CD4-positive, alpha-beta T cell treated with Interferon alpha-2 for 1 hour (primary cell): Measurements from ENCODE around the gene RHBDF1.
"Not testable (repeated sequence)": the region's sequence is repeated elsewhere in the genome, so short reads cannot be mapped to it uniquely, and the experiment has no call there.

Source experiments
- DNase-seq, 2 donors: peaks; one replicate each; pipeline ENCODE4 v3.0.0-alpha.2; 2020 to 2022

Gene RHBDF1

GRCh38 chr16:58491-59439 is 13.7 kb downstream of the RHBDF1 start:
- no peak for DNase-seq

- DNase-seq: no peak
Measured at GRCh38 chr16:57711-58110, 14.7 kb downstream of the RHBDF1 start.

GRCh38 chr16:56231-56927 is 16.1 kb downstream of the RHBDF1 start:
- no peak for DNase-seq

- DNase-seq: no peak
Measured at GRCh38 chr16:55571-56136, 16.8 kb downstream of the RHBDF1 start.

GRCh38 chr16:54237-54581 is 18.2 kb downstream of the RHBDF1 start:
- DNase-seq: no peak

GRCh38 chr16:53346-54236 is 18.8 kb downstream of the RHBDF1 start, which contains the start of the genes POLR3K and SNRNP25:
POLR3K (minus strand) TSS chr16:53608; CDS start chr16:53586, 22 bp downstream.
SNRNP25 (plus strand) TSS chr16:53828; CDS start chr16:54017, 189 bp downstream.
- peak; percentile 98 for DNase-seq

- no peak for DNase-seq
Measured at GRCh38 chr16:50769-51591, 21.5 kb downstream of the RHBDF1 start.

- no peak for DNase-seq
Measured at GRCh38 chr16:47234-47633, 25.2 kb downstream of the RHBDF1 start.

- DNase-seq: not testable (repeated sequence)
Measured at GRCh38 chr16:46510-46909, 25.9 kb downstream of the RHBDF1 start.

GRCh38 chr16:45454-45853 is 27.0 kb downstream of the RHBDF1 start:
- no peak for DNase-seq

GRCh38 chr16:44655-45054 is 27.8 kb downstream of the RHBDF1 start:
- DNase-seq: no peak

GRCh38 chr16:43294-43693 is 29.1 kb downstream of the RHBDF1 start:
- no peak for DNase-seq

- DNase-seq: no peak
Measured at GRCh38 chr16:42691-43090, 29.7 kb downstream of the RHBDF1 start.

GRCh38 chr16:42069-42457 is 30.4 kb downstream of the RHBDF1 start:
- no peak for DNase-seq

GRCh38 chr16:41439-42068 is 30.9 kb downstream of the RHBDF1 start:
- DNase-seq: no peak

GRCh38 chr16:38941-39892 is 33.2 kb downstream of the RHBDF1 start:
- DNase-seq: peak; percentile 67 to 75

- DNase-seq: not testable (repeated sequence)
Measured at GRCh38 chr16:38206-38605, 34.2 kb downstream of the RHBDF1 start.

GRCh38 chr16:37511-37910 is 34.9 kb downstream of the RHBDF1 start:
- peak in 1 of 2 donors; percentile 23 for DNase-seq

- no peak for DNase-seq
Measured at GRCh38 chr16:36336-36984, 36.0 kb downstream of the RHBDF1 start.
